Measurements from ENCODE around the gene IRF2BP2. TPM values are rescaled to one million over a fixed set of nuclear protein-coding genes. Genes with fewer than 3 reads are reported as not detected.

Gene IRF2BP2
- total RNA-seq, 1 donor from 2014 or later = 126 TPM

DNA sequence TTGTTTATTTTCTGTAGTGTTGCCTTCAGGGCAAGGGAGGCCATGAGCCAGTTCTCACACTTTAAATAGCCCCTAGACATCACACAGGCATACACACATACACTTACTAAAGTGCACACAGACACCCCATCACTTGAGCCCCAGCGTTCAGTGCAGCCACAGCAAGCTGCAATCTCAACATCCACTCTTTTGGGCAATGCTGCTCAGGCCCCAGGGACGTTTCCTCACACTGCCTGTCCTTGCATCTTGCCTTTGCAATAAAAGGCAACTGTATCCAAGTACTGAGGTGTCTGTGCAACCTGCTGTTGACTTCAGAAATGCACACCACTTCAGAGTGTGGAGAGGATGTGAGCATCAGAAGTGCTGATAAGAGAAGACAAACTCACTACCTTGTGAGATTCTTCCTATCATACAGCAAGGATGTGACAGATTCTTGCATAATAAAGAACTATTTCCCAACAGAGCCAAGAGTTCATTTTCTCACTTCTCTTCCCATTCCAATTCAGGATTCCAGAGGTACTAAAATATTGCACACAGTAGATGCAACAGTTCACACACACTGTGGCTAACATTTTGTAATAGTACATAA lies 36.2 kb downstream of the IRF2BP2 start:
- no peak overlapping the region for H3K27ac Mint-ChIP-seq (ENCODE audit: unreplicated experiment)
- H3K4me1 ChIP-seq (ENCODE audit: insufficient read depth, low read length) = no peaks in the 10 kb centered on the region
- H3K36me3 Mint-ChIP-seq (ENCODE audit: low read depth, unreplicated experiment) = no peaks in the 10 kb centered on the region
- TF ChIP-seq EZH2 (IDR thresholded peaks at IDR 0.05; ENCODE audit: insufficient read depth, low read length) = no peak
- TF ChIP-seq, protein P1, sequence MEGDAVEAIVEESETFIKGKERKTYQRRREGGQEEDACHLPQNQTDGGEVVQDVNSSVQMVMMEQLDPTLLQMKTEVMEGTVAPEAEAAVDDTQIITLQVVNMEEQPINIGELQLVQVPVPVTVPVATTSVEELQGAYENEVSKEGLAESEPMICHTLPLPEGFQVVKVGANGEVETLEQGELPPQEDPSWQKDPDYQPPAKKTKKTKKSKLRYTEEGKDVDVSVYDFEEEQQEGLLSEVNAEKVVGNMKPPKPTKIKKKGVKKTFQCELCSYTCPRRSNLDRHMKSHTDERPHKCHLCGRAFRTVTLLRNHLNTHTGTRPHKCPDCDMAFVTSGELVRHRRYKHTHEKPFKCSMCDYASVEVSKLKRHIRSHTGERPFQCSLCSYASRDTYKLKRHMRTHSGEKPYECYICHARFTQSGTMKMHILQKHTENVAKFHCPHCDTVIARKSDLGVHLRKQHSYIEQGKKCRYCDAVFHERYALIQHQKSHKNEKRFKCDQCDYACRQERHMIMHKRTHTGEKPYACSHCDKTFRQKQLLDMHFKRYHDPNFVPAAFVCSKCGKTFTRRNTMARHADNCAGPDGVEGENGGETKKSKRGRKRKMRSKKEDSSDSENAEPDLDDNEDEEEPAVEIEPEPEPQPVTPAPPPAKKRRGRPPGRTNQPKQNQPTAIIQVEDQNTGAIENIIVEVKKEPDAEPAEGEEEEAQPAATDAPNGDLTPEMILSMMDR (IDR thresholded peaks at IDR 0.05; ENCODE audit: insufficient read depth, low read depth, low read length) = no peak
- H3K4me3 Mint-ChIP-seq (ENCODE audit: unreplicated experiment) = no peak overlapping the region
- H3K9ac ChIP-seq (ENCODE audit: low read length) = no peak overlapping the region
- H3K36me3 ChIP-seq (ENCODE audit: insufficient read depth, low read length) = no peaks in the 10 kb centered on the region
- H3K4me1 Mint-ChIP-seq (ENCODE audit: low read depth, unreplicated experiment) = peaks cover 5% of the 10 kb centered on the region
- H3K4me3 ChIP-seq (ENCODE audit: insufficient read depth, low read depth, low read length) = no peak overlapping the region
- H3K27me3 Mint-ChIP-seq (ENCODE audit: low read depth, unreplicated experiment) = peaks cover 7% of the 10 kb centered on the region
- DNase-seq (ENCODE audit: low read depth) (no peak), FAIRE-seq (no peak)
- H3K27me3 ChIP-seq (ENCODE audit: insufficient read depth, low read length) = no peaks in the 10 kb centered on the region
- no peaks in the 10 kb centered on the region for H3K9me3 ChIP-seq (ENCODE audit: insufficient read depth, low read depth, low read length)
- H3K79me2 ChIP-seq (ENCODE audit: insufficient read depth, low read length) = no peaks in the 10 kb centered on the region
- no peak overlapping the region for H3K27ac ChIP-seq (ENCODE audit: low read depth, low read length)
- H2AFZ ChIP-seq (ENCODE audit: low read depth, low read length) = no peak overlapping the region
- no peaks in the 10 kb centered on the region for H3K9me3 Mint-ChIP-seq (ENCODE audit: unreplicated experiment)
- no peaks in the 10 kb centered on the region for H4K20me1 ChIP-seq (ENCODE audit: insufficient read depth, low read length)
- no peak overlapping the region for H3K4me2 ChIP-seq (ENCODE audit: low read length)

DNA sequence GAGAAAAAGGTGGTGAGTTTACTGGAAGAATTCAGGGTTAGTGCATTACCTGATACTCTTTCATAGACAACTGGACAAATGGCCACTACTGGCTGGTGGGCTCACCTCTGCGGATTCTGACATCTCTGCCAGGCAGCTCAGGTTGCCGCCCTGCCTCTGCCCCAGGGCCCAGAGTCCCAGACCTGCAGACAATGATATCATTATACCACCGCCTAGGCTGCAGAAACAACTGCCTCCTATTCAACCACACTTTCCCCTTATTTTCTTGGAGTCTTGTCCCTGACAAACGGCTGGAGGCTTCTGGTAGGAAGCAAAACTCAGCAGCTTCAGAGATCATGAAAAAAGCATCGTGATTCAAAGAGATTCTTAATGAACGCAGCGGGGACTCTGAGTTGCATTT lies 37.0 kb downstream of the IRF2BP2 start:
- Histone ChIP-seq H3K79me2 (ENCODE audit: insufficient read depth, low read length) (no peaks in the 10 kb centered on the region), H4K20me1 (ENCODE audit: insufficient read depth, low read length) (no peaks in the 10 kb centered on the region), H3K36me3 (ENCODE audit: insufficient read depth, low read length) (no peaks in the 10 kb centered on the region), H3K27ac (ENCODE audit: low read depth, low read length) (no peak overlapping the region), H3K4me3 (ENCODE audit: insufficient read depth, low read depth, low read length) (no peak overlapping the region), H3K27me3 (ENCODE audit: insufficient read depth, low read length) (no peaks in the 10 kb centered on the region), H3K9ac (ENCODE audit: low read length) (no peak overlapping the region), H3K9me3 (ENCODE audit: insufficient read depth, low read depth, low read length) (no peaks in the 10 kb centered on the region), H3K4me2 (ENCODE audit: low read length) (no peak overlapping the region), H3K4me1 (ENCODE audit: insufficient read depth, low read length) (no peaks in the 10 kb centered on the region), H2AFZ (ENCODE audit: low read depth, low read length) (no peak overlapping the region)
- Mint-ChIP-seq H3K4me3 (ENCODE audit: unreplicated experiment) (no peak overlapping the region), H3K27me3 (ENCODE audit: low read depth, unreplicated experiment) (peaks cover 5% of the 10 kb centered on the region), H3K27ac (ENCODE audit: unreplicated experiment) (no peak overlapping the region), H3K9me3 (ENCODE audit: unreplicated experiment) (no peaks in the 10 kb centered on the region), H3K4me1 (ENCODE audit: low read depth, unreplicated experiment) (peaks cover 6% of the 10 kb centered on the region), H3K36me3 (ENCODE audit: low read depth, unreplicated experiment) (no peaks in the 10 kb centered on the region)
- TF ChIP-seq, protein P1 (IDR thresholded peaks at IDR 0.05; ENCODE audit: insufficient read depth, low read depth, low read length) = no peak
- no peak for TF ChIP-seq EZH2 (IDR thresholded peaks at IDR 0.05; ENCODE audit: insufficient read depth, low read length)
- FAIRE-seq (no peak), DNase-seq (ENCODE audit: low read depth) (no peak)

DNA sequence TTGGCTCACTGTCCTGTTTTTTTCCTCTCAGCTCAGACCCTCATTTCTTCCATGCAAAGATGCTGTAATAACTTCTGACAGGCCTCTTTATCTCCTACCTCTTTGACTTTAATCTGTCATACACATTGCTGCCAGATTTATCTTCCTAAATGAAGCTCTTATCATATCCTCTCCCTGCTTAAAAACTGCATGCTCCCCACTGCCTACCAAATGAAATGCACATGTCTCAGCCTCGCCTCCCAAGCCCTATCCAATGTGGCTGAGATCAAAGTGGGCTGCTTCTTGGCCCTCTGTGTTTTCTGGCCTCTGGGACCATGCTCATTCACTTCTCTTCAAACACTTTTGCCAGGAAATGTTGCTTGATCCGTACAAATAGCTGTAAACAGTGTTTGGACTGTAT lies 38.3 kb downstream of the IRF2BP2 start:
- no peak overlapping the region for H3K9ac ChIP-seq (ENCODE audit: low read length)
- H3K9me3 Mint-ChIP-seq (ENCODE audit: unreplicated experiment) = no peaks in the 10 kb centered on the region
- H3K27ac ChIP-seq (ENCODE audit: low read depth, low read length) = no peak overlapping the region
- H3K36me3 ChIP-seq (ENCODE audit: insufficient read depth, low read length) = no peaks in the 10 kb centered on the region
- H3K27me3 Mint-ChIP-seq (ENCODE audit: low read depth, unreplicated experiment) = no peaks in the 10 kb centered on the region
- no peaks in the 10 kb centered on the region for H4K20me1 ChIP-seq (ENCODE audit: insufficient read depth, low read length)
- no peak overlapping the region for H3K4me3 Mint-ChIP-seq (ENCODE audit: unreplicated experiment)
- no peak overlapping the region for H2AFZ ChIP-seq (ENCODE audit: low read depth, low read length)
- FAIRE-seq (no peak), DNase-seq (ENCODE audit: low read depth) (no peak)
- no peak overlapping the region for H3K4me3 ChIP-seq (ENCODE audit: insufficient read depth, low read depth, low read length)
- H3K27ac Mint-ChIP-seq (ENCODE audit: unreplicated experiment) = no peak overlapping the region
- no peaks in the 10 kb centered on the region for H3K27me3 ChIP-seq (ENCODE audit: insufficient read depth, low read length)
- peaks cover 6% of the 10 kb centered on the region for H3K4me1 Mint-ChIP-seq (ENCODE audit: low read depth, unreplicated experiment)
- H3K4me2 ChIP-seq (ENCODE audit: low read length) = no peak overlapping the region
- no peaks in the 10 kb centered on the region for H3K9me3 ChIP-seq (ENCODE audit: insufficient read depth, low read depth, low read length)
- H3K4me1 ChIP-seq (ENCODE audit: insufficient read depth, low read length) = no peaks in the 10 kb centered on the region
- H3K36me3 Mint-ChIP-seq (ENCODE audit: low read depth, unreplicated experiment) = no peaks in the 10 kb centered on the region
- H3K79me2 ChIP-seq (ENCODE audit: insufficient read depth, low read length) = no peaks in the 10 kb centered on the region
- TF ChIP-seq, protein P1 (IDR thresholded peaks at IDR 0.05; ENCODE audit: insufficient read depth, low read depth, low read length) = no peak
- TF ChIP-seq EZH2 (IDR thresholded peaks at IDR 0.05; ENCODE audit: insufficient read depth, low read length) = no peak
